ENCODE data around the gene FHIT.
"Not testable (repeated sequence)": the region's sequence is repeated elsewhere in the genome, so short reads cannot be mapped to it uniquely, and the experiment has no call there.

Gene FHIT

DNA sequence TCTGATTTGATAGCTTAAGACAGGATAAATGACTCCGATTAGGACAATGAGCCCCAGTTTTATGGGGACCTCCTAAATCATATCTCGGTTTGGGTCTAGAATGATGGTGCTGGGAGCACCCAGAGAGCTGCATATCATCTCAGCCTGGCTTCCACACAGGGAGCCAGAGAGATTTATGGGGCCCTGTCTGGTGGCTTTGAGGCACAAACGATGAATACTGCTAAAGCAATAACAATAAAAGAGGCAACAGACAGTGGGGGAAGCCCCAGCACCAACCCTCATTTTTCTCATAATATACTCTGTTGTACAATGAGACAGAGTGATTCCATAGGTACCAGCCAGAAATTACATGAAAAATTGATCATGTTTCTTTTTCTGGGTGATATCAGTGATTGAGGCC lies 1312.4 kb downstream of the FHIT start:
- no peak for DNase-seq (ENCODE audit: low read depth in 3 of 3)

DNA sequence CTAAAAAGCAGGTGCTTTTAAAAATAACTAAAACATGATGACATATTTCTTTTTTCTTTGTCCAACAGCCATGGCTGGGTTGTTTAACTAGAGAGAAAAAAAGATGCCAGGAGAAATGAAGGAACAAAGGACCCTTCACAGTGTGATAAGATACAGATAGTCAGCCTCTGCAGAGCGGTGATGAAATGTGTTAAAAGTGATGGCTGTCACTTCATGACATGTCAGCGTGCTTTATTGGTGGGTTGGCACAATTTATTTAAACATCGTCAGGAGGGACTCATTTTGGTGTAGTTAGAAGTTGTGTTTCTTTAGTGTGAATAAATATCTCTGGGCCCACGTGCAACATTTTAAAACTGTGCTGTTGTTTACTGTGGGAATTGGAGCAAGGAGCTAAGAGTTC lies 1314.1 kb downstream of the FHIT start:
- no peak for DNase-seq (ENCODE audit: low read depth in 3 of 3)

DNA sequence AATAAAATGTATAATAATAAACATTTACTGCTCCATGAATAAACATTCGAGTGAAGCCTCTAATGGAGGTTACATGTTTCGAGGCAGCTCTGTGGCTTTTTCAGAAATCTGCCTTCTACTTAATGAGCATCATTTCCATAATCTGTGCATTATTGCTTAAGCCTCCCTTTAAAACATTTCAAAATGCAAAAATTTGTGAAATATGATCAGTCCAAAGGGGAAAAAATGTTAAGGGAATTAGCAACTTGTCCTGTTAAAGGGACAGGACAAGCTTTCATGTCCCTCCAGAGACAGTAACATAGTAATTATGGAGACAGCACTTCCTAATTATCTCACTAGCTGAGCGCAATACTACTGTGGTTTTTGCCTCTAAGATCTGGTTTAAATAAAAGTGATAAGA lies 1314.8 kb downstream of the FHIT start:
- no peak for DNase-seq (ENCODE audit: low read depth in 3 of 3)

DNA sequence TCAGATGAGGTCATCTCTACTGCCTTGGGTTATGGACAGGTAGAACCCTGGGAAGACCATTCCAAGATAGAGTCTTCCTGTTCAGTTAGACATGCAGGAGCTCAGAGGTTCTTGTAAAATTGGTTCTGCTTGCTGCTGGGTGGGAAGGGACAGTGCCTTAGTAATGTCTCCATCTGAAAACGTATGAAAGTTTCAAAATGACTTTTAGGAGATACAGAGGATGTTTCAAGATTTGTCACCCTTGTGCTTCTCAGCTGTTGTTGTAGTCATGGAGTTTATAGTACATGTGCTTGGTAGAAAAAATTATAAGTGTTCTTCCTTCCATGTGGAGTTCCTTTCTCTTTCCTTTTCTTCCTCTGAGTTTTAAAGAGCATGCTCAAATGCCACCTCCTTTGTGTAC lies 1316.2 kb downstream of the FHIT start:
- DNase-seq (ENCODE audit: low read depth in 3 of 3): no peak

DNA sequence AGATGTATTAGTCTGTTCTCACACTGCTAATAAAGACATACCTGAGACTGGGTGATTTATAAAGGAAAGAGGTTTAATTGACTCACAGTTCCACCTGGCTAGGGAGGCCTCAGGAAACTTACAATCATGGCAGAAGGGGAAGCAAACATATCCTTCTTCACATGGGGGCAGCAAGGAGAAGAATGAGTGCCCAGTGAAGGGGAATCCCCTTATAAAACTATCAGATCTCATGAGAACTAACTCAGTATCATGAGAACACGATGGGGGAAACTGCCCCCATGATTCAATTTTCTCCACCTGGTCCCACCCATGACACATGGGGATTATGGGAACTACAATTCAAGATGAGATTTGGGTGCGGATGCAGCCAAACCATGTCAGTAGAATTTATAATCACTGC lies 1316.7 kb downstream of the FHIT start:
- not testable (repeated sequence) for DNase-seq (ENCODE audit: low read depth in 3 of 3)

DNA sequence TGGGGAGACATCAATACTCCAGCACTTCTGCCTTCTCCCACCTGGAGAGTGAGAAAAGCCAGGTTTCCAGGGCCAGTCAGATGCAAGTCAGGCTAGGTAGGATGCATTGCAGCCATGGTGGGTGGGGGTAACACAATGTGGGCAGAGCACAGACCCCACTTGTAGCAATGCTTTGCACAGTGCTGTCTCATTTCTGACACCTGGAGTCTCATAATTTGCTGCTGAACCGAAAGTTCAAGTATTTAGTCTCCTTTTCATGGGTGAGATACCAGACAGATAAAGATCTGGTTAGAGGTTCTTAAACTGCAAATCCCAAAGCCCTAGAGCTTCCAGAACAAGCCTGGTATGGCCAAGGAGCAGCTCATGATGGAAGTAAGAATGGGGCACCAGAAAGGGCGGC lies 1321.1 kb downstream of the FHIT start:
- no peak for DNase-seq (ENCODE audit: low read depth in 3 of 3)

DNA sequence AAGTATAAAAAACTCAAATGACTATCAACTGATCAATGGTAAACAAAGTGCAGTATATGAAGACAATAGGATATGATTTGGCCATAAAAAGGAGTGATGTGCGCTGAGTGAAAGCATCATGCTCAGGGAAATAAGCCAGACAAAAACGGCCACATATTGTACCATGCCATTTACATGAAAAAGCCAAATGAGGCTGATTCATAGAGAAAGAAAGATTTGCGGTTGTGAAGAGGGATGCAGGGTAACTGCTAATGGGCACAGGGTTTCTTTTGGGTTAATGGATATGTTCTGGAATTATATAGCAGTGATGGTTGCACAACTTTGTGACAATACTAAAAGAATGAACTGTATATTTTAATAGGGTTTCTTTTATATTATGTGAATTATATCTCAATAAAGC lies 1324.2 kb downstream of the FHIT start:
- DNase-seq (ENCODE audit: low read depth in 3 of 3): no peak

DNA sequence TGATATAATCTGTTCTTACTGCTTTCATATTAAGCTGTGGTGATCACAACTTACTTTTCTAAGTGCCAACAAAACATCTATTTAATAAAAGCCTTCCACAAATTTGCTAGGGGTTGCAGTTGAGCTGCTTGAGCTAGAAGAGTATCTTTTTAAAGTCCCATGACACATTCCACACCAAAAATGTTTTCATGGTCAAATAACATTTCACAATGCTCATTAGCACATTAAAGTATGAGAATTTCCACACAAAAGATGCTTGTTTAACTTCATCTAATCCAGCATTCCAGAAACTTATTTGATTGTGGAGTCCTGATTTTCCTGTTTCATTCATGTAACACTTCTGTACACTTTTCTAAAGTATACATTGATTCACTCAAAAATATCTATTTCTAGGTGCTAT lies 1325.3 kb downstream of the FHIT start:
- no peak for DNase-seq (ENCODE audit: low read depth in 3 of 3)

DNA sequence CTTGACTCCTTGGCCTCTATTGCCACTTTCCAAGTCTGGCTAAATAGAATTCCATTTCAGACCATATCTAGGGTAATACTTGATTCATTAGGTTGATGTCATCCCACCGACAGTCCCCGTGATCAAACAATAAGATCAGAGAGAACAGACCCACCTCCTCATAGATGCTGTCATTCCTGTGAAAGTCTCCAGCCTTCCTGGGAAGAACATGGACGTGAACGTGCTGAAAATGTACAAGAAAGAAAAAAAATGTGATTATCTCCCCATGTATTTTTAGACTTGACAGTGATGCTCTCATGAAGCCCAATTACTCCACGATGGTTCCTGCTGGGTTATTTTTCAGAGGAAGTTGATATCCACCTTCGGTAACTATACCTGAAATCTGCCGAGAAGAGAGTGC lies 1329.1 kb downstream of the FHIT start:
- no peak for DNase-seq (ENCODE audit: low read depth in 3 of 3)

DNA sequence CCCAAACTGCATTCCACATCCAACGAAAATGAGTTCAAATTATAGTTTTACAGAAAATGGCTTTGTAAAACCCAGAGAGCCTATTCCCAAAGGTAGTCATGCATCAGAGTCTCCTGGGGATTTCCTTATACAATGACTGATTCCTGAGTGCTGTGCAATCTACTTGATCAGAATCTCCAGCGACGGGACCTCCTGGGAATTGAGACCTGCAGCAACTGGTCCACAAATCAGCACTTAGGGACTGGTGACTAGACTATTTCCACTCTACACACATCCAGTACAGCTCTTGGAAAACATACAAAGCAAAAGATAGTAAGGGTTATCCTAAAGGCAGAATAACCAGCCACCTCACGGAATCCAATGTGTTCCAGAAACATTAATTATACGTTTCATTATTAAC lies 1330.4 kb downstream of the FHIT start:
- no peak for DNase-seq (ENCODE audit: low read depth in 3 of 3)

DNA sequence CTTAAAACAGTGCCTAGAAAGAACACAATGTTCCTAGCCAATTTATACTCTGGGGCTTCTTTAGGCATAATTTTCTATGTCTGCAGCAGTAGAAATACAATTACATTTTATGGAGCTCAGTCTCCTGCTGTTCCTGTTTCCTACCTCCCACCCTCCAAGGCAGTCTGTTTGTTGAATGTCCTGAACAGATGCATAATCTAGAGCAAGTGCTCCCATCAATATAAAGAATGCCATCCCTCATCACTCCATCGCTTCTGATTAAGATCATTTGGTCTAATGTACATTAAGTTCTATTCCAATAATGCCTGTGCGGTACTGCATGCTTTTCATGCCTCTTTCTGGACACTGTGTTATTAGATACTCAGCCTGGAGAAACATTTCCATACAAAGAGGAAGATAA lies 1331.7 kb downstream of the FHIT start:
- no peak for DNase-seq (ENCODE audit: low read depth in 3 of 3)

DNA sequence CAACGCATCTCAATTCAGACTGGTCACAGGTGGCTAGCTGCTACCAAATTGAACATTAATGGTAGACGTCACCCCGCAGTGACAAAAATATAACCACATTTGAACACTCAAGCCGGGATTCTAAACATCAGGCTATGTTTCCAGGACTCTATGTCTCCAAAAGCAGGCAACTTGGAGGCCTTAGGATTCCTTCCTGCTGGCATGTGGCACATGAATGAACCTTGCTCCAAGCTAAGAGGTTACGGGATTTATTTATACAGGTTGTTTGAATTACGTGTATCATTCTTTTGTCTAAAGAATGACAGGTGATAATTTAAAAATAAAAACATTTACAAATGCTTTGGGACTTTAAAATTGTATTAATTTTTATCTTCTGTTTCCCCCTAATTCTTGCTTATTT lies 1337.0 kb downstream of the FHIT start:
- no peak for DNase-seq (ENCODE audit: low read depth in 3 of 3)

DNA sequence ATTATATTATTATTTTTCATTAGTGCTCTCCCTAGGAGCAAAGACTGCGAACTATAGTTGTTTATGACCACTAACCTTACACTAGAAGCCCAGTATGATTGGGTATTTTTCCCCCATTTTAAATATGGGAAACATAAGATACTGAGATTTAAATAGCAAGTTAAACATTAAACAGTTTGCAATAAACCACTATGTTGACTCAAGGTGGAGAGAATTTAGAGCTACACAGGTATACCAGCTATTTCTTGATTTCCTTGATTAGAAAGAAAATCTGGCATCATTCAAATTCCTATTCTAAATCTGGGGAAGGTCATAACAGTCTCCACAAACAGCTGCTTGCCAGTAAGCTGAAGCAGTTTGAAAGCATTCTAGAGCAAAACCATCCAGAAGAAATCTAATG lies 1337.6 kb downstream of the FHIT start:
- no peak for DNase-seq (ENCODE audit: low read depth in 3 of 3)

DNA sequence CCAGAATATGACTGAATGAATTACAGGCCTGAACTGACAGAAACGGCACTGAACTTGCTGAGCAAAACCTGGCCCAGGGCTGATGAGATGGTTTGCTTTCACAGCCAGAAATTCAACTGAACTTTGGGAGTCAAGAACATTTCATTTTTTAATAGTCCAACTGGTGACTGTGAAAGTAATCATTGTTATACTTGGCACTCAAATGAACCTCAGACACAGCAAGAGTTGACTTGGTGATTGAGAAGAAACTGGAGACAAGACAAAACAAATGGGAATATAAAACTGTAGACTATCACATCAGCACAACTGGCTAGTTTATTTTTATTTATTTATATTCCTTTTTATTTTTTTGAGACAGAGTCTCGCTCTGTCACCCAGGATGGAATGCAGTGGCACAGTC lies 1342.6 kb downstream of the FHIT start:
- DNase-seq (ENCODE audit: low read depth in 3 of 3): no peak

DNA sequence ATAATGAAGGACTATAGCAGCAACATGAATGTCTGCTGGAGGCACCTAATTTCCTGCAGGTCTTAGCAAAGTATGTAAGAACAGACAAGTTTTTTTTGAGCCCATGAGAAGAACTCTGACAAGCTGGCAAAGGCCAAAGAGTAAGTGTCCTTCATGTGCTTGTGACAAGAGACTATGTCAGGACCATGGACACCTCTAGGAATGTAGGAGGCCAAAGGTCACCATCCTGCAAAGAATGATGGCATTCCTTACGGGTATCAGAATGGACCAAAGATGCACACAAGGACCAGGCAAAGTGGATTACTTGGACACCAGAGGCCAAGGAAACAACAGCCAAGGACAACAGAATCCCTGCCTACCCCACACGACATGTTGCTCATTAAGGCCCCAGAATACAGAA lies 1343.0 kb downstream of the FHIT start:
- no peak for DNase-seq (ENCODE audit: low read depth in 3 of 3)

DNA sequence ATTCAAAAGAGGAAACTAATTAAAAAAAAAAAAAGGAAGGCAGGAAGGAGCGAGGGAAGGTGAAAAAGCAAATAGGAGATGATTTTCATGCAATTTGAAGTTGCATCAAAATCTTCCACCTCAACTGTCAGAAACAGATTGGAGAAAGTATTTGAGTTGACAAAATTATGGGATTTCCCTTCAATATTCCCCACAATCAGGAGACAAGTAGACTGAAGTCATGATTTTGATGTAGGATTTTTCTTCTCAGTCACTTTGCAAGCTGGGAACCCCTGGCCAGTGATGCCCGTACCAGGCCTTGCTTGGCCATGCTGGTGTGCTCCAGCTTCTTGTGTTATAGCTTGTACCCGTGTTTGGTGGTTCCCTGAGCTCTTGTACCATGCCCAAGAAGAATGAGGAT lies 1347.0 kb downstream of the FHIT start:
- no peak for DNase-seq (ENCODE audit: low read depth in 3 of 3)

DNA sequence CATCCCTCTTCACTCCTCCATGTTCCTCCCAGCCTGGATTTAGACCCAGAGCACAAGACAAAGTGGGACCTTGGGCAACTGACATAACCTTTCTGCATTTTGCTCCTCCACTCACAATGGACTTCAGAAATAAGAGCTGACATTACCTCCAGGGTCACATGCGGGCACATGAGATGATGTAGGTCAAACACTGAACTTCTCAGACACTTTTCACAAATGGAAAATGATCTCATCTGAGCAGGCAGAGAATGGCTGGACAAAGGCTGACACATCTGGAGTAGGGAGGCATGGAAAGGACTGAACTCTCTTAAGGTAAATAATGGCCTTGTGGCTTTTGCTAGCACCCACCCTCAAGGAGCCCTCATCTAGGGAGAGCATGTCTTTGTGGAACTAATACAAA lies 1352.2 kb downstream of the FHIT start:
- DNase-seq (ENCODE audit: low read depth in 3 of 3): no peak

DNA sequence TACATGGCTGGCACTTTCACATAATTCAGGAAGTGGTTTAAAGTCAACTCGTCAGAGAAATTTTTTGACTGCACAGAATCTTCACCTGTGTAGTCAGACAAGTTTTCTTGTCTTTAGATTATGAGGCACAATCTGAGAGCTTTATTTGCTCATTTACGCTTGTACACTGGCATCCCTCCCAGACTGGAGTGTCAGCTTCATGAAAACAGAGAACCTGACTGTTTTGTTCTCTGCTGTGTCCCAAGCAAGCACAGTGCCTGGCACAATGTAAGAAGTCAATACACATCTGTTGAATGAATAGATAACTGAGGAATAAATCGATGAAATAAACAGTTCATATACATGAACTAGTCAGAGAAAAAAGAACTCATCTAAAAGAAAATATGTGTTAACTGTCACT lies 1355.3 kb downstream of the FHIT start:
- DNase-seq (ENCODE audit: low read depth in 3 of 3): no peak

DNA sequence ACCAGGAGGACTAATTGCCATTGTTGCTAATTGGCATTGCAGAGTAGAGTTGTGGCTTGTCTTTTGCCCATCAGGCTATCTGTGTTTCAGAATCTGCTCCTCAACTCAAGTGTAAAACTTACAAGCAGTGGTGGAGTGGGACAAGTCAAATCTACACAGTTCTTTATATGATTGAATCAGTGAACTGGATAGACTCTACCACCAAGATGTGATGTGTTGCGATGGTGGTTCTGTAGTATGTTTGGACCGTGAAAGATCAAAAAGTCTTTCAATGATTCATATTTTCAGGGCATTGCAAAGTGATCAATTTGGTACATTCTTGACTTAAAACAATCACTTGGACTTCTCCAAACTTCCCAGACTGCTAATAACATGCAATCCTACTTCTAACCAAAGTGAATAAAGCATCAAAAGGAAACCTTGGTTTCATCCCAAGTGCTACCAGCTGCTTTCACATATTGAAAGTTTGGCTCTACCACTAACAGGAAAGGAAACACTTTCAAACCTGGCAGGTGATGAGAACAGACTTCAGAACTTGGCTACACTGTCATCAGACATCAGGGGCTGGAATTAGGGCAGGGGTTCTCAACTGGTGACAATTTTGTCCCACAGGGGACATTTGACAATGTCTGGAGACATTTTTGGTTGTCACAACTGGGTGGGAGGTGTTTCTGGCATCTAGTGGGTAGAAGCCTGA lies 1356.7 kb downstream of the FHIT start:
- no peak for DNase-seq (ENCODE audit: low read depth in 3 of 3)

DNA sequence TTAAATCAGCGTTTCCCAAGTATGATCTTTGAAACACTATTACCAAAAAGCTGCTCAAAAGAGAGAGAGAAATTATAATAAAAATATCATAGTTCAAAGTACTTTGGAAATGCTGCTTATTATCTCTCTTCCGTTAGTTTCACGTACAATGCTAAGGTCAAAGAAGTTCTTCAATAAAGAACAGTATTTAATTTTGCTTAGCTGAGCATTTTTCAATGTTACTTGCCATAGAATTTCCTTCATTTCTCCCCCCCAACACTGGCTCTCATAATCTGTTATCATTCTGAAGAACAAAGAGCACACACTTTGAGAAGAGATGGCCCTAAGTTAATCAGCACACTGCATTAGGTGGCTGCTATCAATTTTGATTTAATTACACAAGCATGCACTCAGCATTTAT lies 1360.6 kb downstream of the FHIT start:
- no peak for DNase-seq (ENCODE audit: low read depth in 3 of 3)

DNA sequence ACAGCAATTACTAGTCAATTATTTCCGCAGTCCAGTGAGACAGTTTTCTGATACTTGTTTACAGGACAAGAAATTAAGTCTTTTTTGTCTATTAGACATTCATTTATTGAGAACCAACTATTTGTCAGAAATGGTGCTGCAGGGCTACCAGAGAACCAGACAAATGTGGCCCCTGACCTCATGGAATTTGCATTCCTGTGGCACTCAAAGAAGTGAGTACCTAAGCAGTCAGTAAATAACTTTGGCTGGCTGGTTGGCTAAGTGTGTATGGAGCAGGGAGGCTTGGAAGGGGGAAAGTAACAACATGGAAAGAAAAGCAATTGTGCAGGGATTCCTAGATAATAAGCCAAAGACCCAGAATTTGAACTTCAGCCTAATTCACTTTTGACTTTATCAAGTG lies 1364.5 kb downstream of the FHIT start:
- no peak for DNase-seq (ENCODE audit: low read depth in 3 of 3)

DNA sequence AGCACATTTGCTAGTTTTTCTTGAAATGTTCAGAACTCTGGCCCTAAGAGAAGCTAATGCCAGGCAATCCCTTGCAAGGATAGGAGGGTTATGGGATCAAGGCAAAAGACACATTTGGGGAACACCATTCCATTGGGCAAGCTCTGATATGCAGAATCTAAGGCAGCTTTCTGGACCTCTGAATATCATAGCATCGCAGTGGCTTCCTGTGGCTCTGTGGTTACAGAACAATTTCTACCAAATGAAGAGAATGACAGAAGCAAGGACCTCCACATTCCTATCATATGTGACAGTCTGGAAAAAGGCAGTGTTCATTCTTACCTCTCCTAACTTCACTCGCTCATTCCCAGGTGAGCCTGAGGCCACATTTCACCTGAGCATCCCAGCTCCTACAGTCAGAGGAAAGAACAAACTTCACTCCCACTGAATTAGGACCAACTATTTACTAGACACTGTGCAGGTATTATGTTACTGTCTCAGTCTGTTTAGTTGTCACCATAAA lies 1365.3 kb downstream of the FHIT start:
- no peak for DNase-seq (ENCODE audit: low read depth in 3 of 3)

DNA sequence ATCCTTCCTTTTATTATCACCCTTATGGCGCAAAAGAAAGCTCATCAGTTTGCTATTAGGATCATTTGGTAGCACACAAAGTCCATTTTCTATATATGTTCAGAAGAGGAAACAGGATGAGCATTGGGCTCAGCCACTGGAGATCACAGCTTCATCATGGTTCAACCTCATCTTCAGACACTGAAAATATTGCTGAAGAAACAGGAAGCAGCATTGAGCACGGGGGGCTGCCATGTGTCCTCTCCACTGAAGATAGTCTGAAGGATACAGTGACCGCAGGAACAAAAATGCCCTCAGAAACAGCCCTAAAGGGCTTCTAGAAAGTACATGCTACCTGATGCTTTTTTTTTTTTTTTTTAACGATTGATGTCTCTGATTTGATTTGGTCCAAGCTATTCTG lies 1366.2 kb downstream of the FHIT start:
- no peak for DNase-seq (ENCODE audit: low read depth in 3 of 3)

DNA sequence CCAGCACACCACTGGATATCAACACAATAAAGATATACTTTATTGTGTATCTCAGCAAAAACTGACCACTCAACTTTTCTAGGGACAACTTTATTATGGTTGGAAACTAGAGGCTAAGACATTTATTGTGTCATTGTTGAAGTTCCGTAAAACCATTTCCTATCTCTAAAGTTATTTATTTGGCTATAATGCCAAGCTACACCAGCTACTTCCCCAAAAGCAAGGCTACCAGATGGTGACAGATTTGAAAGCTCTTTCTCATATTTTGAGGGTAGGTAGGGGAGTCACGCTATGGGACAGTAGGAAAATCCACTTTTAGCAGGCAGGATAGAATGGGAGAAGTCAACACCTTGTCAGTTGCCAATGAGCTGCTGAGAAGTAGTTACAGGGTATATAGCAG lies 1366.8 kb downstream of the FHIT start:
- no peak for DNase-seq (ENCODE audit: low read depth in 3 of 3)
